Epithelial cell of proximal tubule (primary cell): ENCODE results near the gene CARS2. TPM values are rescaled to one million over a fixed set of nuclear protein-coding genes. Genes with fewer than 3 reads are reported as not detected.

Experiments used
- DNase-seq: peaks from one replicate; pipeline ENCODE4 v3.0.0-alpha.2; 2011; ENCODE audit warnings: low read depth
- H3K4me3 ChIP-seq: 2 replicates; pipeline ENCODE4 v1.5.1; 2011; ENCODE audit warnings: low read depth, mild to moderate bottlenecking, low read length
- total RNA-seq: library from RNA; depleted of rRNA; stranded (reverse); fragments of >200 nt; gene quantifications from 2 replicates; pipeline ENCODE4 v1.2.3, GENCODE V29; 2015
- TF ChIP-seq, protein P1 (sequence below): conservative IDR thresholded peaks from 2 replicates; pipeline ENCODE4 v1.5.1; 2012; ENCODE audit warnings: low read depth, mild to moderate bottlenecking, low read length

CARS2 gene
- total RNA-seq, 1 donor from 2014 or later = 28.5 TPM

DNA sequence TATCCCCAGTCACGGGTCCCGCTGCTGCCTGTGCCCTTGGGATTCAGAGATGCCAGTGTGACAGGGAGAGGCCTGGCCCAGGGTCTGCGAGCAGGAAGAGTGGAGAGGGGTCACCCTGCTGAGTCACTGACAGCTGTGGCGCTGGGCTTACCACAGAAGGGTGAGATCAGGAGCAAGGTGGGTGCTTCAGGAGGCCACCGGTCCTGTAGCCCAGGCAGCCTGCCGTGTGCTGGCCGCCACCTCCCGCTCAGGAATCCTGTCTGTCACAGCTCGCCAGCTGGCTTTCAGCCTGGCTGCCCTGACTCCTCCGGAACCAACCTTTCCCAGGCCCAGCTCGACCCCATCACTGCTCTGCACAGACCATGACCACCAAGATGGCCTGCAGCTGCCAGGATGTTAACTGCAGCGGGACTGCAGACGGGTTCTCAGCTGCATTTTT is 65.3 kb downstream of the CARS2 start:
- TF ChIP-seq, protein P1, sequence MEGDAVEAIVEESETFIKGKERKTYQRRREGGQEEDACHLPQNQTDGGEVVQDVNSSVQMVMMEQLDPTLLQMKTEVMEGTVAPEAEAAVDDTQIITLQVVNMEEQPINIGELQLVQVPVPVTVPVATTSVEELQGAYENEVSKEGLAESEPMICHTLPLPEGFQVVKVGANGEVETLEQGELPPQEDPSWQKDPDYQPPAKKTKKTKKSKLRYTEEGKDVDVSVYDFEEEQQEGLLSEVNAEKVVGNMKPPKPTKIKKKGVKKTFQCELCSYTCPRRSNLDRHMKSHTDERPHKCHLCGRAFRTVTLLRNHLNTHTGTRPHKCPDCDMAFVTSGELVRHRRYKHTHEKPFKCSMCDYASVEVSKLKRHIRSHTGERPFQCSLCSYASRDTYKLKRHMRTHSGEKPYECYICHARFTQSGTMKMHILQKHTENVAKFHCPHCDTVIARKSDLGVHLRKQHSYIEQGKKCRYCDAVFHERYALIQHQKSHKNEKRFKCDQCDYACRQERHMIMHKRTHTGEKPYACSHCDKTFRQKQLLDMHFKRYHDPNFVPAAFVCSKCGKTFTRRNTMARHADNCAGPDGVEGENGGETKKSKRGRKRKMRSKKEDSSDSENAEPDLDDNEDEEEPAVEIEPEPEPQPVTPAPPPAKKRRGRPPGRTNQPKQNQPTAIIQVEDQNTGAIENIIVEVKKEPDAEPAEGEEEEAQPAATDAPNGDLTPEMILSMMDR = no peak
- DNase-seq = no peak
- no peak overlapping the region for H3K4me3 ChIP-seq

DNA sequence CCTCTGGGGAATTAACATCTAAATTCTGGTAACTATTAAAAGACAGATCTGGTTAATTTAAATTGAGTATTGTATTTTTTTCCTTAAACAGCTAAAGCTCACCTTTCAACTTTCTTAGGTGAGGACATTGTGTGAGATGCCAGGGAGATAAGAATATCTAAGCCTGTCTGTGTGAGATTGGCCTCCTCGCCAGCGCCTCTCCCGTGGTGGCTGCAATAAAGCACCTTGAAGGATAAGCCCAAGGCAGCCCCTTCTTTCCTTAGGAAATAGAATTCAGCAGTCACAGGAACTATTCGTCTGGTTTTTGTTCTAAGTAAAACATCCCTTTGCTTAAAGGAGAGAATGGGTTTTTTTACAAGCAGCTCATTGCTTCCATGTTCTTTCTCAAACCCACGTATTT is 66.0 kb downstream of the CARS2 start:
- DNase-seq = no peak
- H3K4me3 ChIP-seq = no peak overlapping the region
- TF ChIP-seq, protein P1 = no peak

DNA sequence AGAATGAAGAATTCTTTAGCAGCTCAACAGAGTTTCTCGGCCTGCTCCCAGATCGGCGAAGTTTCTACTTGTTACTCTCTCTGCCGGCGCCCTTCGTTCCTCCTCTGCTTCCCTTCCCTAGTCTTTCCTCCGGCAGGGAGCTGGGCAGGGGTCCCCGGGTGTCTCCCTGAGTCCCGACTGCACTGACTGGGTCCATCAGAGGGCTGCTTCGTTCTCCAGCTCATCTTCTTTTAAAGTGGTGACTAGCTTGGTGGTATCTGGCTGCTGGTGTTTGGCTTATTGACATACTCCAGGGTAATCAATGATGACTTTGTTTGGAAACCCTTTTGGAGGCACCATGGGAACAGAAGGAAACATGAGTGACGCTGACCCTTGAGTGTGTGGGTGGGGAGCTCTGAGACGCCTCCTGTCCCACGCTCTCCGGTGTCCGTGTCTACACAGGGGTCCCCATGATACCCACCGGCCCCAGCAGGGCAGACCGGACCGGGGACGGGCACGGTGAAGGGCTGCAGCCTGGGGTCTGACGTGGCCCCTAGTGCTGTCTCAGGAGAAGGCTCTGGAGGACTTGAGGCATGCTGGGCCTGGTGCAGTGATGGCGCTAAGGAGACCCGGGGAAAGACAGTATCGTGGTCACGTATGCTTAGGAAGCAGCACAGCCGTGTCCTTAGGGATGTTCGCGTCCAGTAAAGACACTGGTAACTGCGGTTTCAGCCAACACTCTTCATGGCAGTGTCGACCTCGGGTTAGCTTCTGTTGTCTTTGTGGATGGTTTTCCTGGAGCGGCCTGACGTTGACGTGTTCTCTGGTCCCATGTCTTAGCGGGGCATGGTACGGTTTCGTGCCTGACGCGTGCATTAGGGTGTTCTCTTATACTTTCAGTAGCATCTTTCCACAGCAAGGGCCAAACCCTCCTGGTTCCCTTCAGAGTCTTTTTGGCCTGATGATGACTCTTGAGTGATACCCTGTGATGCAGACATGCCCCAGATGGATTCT is 66.8 kb downstream of the CARS2 start:
- DNase-seq = no peak
- H3K4me3 ChIP-seq = no peak overlapping the region
- TF ChIP-seq, protein P1 = no peak

DNA sequence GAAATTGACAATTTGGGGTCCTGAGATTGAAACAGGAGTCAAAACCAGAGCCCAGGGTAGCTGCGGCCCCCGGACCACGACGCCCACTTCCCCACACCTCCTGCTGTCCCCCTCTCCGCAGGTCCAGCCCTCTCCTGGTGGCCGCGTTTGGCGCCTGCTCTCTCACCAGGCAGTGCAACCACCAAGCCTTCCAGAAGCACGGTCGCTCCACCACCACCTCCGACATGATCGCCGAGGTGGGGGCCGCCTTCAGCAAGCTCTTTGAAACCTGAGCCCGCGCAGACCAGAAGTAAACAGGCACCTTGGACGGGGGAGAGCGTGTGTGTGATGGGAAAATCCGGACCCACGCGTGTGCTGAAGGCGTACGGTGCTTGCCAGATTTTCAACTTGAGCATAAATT is 67.7 kb downstream of the CARS2 start:
- no peak overlapping the region for H3K4me3 ChIP-seq
- TF ChIP-seq, protein P1 = no peak
- DNase-seq = no peak

DNA sequence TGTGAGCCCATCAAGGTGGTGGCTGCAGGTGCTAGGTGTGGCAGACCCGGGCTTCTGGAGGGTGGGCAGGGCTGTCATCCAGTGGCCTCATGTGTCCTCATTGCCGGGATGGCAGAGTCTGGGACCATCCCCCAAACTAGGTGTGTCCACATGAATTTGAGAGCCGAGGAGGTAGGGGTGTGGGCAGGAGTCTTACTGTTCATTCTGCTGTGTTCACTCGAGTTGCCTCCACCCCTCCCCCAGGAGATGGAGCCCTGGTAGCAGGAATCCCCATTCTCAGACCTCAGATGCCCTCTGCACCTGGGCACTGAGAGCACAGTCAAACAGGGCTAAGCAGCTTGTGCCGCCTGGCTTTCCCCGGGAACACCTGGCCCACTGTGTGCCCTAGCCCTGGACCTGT is 68.2 kb downstream of the CARS2 start:
- TF ChIP-seq, protein P1 = no peak
- no peak for DNase-seq

DNA sequence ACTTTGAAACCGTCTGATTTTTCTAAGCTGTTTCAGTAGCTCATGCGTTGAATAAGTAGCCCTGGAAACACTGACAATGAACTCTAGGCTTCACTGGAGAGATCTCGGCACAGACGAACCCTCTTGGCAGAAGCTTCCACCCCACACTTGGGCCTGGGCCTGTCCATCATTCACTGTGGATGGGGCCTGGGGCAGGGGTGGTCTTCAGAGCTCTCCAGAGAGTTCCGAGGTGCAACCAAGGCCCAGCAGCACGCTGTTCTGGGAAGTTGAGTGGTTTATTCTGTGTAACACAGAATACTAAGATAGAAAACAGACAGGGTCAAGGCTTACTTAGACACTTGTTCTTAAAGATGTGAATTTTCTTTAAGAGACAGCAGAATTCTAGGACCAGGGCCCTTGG is 68.6 kb downstream of the CARS2 start:
- no peak overlapping the region for H3K4me3 ChIP-seq
- no peak for DNase-seq
- TF ChIP-seq, protein P1 = no peak

More for the DNA sequence above, 68.2 kb downstream of the CARS2 start:
- H3K4me3 ChIP-seq = no peak overlapping the region
